CD4-positive, CD25-positive, alpha-beta regulatory T cell (primary cell): ENCODE data around the gene TAF11. TPM values are rescaled to one million over a fixed set of nuclear protein-coding genes. Genes with fewer than 3 reads are reported as not detected.
"Not testable (repeated sequence)": the region's sequence is repeated elsewhere in the genome, so short reads cannot be mapped to it uniquely, and the experiment has no call there.

Source experiments
- ATAC-seq, 2 donors: fragments of 150-1000 bp; cut with Tn5 transposase; one replicate each; pipeline ENCODE4 v1.10.0; 2021; ENCODE audit warnings: low read depth in 2 of 2, moderate number of reproducible peaks in 2 of 2, moderate library complexity in 1 of 2
- DNase-seq, 3 donors: peaks; one replicate each; pipeline versions ENCODE4 v3.0.0 to v3.0.0-alpha.2; 2012 to 2022; ENCODE audit warnings: mixed read lengths in 1 of 3
- H3K27ac ChIP-seq: one replicate; pipeline ENCODE4 v1.7.0; 2013; ENCODE audit warnings: mild to moderate bottlenecking, low read length; ENCODE audit not compliant: insufficient read depth, poor library complexity, severe bottlenecking
- H3K27me3 ChIP-seq: one replicate; pipeline ENCODE4 v1.7.0; 2013; ENCODE audit warnings: low read length; ENCODE audit not compliant: control insufficient read depth, insufficient read depth
- H3K36me3 ChIP-seq: one replicate; pipeline ENCODE4 v1.7.0; 2013; ENCODE audit warnings: mild to moderate bottlenecking, low read length, moderate library complexity; ENCODE audit not compliant: control insufficient read depth, insufficient read depth
- H3K4me1 ChIP-seq: 2 replicates; pipeline ENCODE4 v1.7.0; 2013; ENCODE audit warnings: mild to moderate bottlenecking, low read length; ENCODE audit not compliant: insufficient read depth, control insufficient read depth, poor library complexity, severe bottlenecking
- H3K4me3 ChIP-seq: one replicate; pipeline ENCODE4 v1.7.0; 2013; ENCODE audit warnings: low read depth, mild to moderate bottlenecking, low read length, moderate library complexity
- H3K9me3 ChIP-seq, 2 experiments: 1 replicate in 1 of 2; 2 replicates in 1 of 2; pipeline ENCODE4 v1.7.0; 2013; ENCODE audit warnings: low read length in 2 of 2, mild to moderate bottlenecking in 1 of 2, moderate library complexity in 1 of 2; ENCODE audit not compliant: control insufficient read depth in 2 of 2
- H3K27ac Mint-ChIP-seq, 3 donors: one replicate each; pipeline ENCODE4 v1.8.0; 2020 to 2022; ENCODE audit warnings: mild to moderate bottlenecking in 3 of 3, mixed read lengths in 3 of 3, moderate library complexity in 2 of 3
- H3K27me3 Mint-ChIP-seq: one replicate; pipeline ENCODE4 v1.8.0; 2022; ENCODE audit warnings: mild to moderate bottlenecking, mixed read lengths
- H3K36me3 Mint-ChIP-seq: one replicate; pipeline ENCODE4 v1.8.0; 2020; ENCODE audit warnings: mixed read lengths
- H3K4me1 Mint-ChIP-seq, 4 donors: one replicate each; pipeline ENCODE4 v1.8.0; 2020 to 2022; ENCODE audit warnings: mixed read lengths in 4 of 4, mild to moderate bottlenecking in 1 of 4
- H3K4me3 Mint-ChIP-seq, 4 donors: one replicate each; pipeline ENCODE4 v1.8.0; 2020 to 2022; ENCODE audit warnings: mild to moderate bottlenecking in 4 of 4, mixed read lengths in 4 of 4, moderate library complexity in 3 of 4
- H3K9me3 Mint-ChIP-seq, 7 donors: one replicate each; pipeline ENCODE4 v1.8.0; 2020 to 2022; ENCODE audit warnings: mixed read lengths in 7 of 7, mild to moderate bottlenecking in 3 of 7, moderate library complexity in 2 of 7
- polyA plus RNA-seq, 4 donors: library from polyadenylated mRNA; unstranded; fragments of 300-500 nt; fragmentation: Illumina TruSeq; gene quantifications; one replicate each; pipeline ENCODE4 v1.2.3, GENCODE V29; 2021
- total RNA-seq: library from RNA; stranded (reverse); gene quantifications from one replicate; pipeline ENCODE4 v1.2.3, GENCODE V29; 2022

TAF11 gene
- total RNA-seq (38.7 TPM), polyA plus RNA-seq (10 to 100 TPM; 16.3 to 39.1 (median 23.2) TPM)

- Histone ChIP-seq H3K27me3 (no peaks in the 10 kb centered on the region), H3K36me3 (peaks cover 11% of the 10 kb centered on the region), H3K27ac (peak within 1 kb of the TSS; percentile 95), H3K4me1 (peaks cover 37% of the 10 kb centered on the region), H3K4me3 (peak within 1 kb of the TSS; percentile 96), H3K9me3 (no peaks in the 10 kb centered on the region)
- ATAC-seq = peak; percentile 74 to 78
- Mint-ChIP-seq H3K4me1 (peaks cover 20 to 77% (median 56%) of the 10 kb centered on the region in 4 donors), H3K27me3 (peaks cover 7% of the 10 kb centered on the region), H3K36me3 (peaks cover 23% of the 10 kb centered on the region), H3K9me3 (no peaks in the 10 kb centered on the region), H3K27ac (peak within 1 kb of the TSS; percentile 100), H3K4me3 (peak within 1 kb of the TSS; percentile 95 to 99 (median 99))
- peak; percentile 85 to 95 (median 89) for DNase-seq
Observed at GRCh38 chr6:34887753-34888513, at the start of gene TAF11. TAF11 (minus strand) TSS chr6:34888042; CDS start chr6:34887957, 85 bp downstream.

GRCh38 chr6:34934516-34934915 is 46.7 kb upstream of the TAF11 start:
- no peaks in the 10 kb centered on the region for H3K9me3 Mint-ChIP-seq

GRCh38 chr6:34932202-34932601 is 44.4 kb upstream of the TAF11 start:
- not testable (repeated sequence) for H3K27ac ChIP-seq, DNase-seq, H3K36me3 ChIP-seq, H3K36me3 Mint-ChIP-seq, H3K27me3 ChIP-seq, H3K9me3 Mint-ChIP-seq, H3K27ac Mint-ChIP-seq, H3K4me1 ChIP-seq, H3K9me3 ChIP-seq, H3K27me3 Mint-ChIP-seq, H3K4me3 Mint-ChIP-seq, ATAC-seq, H3K4me3 ChIP-seq
- H3K4me1 Mint-ChIP-seq = peaks cover 0 to 12% (median 4%) of the 10 kb centered on the region in 4 donors

More at GRCh38 chr6:34934516-34934915, 46.7 kb upstream of the TAF11 start:
- Histone ChIP-seq H3K9me3 (no peaks in the 10 kb centered on the region), H3K36me3 (no peaks in the 10 kb centered on the region), H3K4me3 (no peak overlapping the region), H3K27me3 (no peaks in the 10 kb centered on the region), H3K4me1 (no peaks in the 10 kb centered on the region), H3K27ac (no peak overlapping the region)
- no peak for ATAC-seq
- Mint-ChIP-seq H3K4me3 (no peak overlapping the region), H3K27me3 (no peaks in the 10 kb centered on the region), H3K4me1 (peaks cover 1 to 15% (median 4%) of the 10 kb centered on the region in 4 donors), H3K27ac (no peak overlapping the region), H3K36me3 (peaks cover 4% of the 10 kb centered on the region)
- DNase-seq = no peak

GRCh38 chr6:34930221-34930620 is 42.4 kb upstream of the TAF11 start:
- DNase-seq = no peak
- no peak for ATAC-seq
- H3K27ac ChIP-seq = no peak overlapping the region
- H3K27me3 Mint-ChIP-seq = no peaks in the 10 kb centered on the region
- H3K4me3 ChIP-seq = no peak overlapping the region
- H3K36me3 ChIP-seq = no peaks in the 10 kb centered on the region
- no peaks in the 10 kb centered on the region for H3K27me3 ChIP-seq
- no peaks in the 10 kb centered on the region for H3K9me3 ChIP-seq
- H3K27ac Mint-ChIP-seq = peak overlapping the region in 1 of 3 donors; percentile 15
- H3K4me3 Mint-ChIP-seq = no peak overlapping the region
- peaks cover 4% of the 10 kb centered on the region for H3K36me3 Mint-ChIP-seq
- H3K4me1 Mint-ChIP-seq = peaks cover 0 to 15% (median 4%) of the 10 kb centered on the region in 4 donors
- H3K9me3 Mint-ChIP-seq = no peaks in the 10 kb centered on the region
- H3K4me1 ChIP-seq = no peaks in the 10 kb centered on the region

GRCh38 chr6:34929241-34929978 is 41.6 kb upstream of the TAF11 start:
- Mint-ChIP-seq H3K9me3 (no peaks in the 10 kb centered on the region), H3K4me1 (peaks cover 0 to 10% (median 4%) of the 10 kb centered on the region in 4 donors), H3K27ac (no peak overlapping the region), H3K36me3 (peaks cover under 1% of the 10 kb centered on the region), H3K27me3 (no peaks in the 10 kb centered on the region), H3K4me3 (no peak overlapping the region)
- ATAC-seq (no peak), DNase-seq (no peak)
- H3K27ac ChIP-seq = no peak overlapping the region
- H3K4me1 ChIP-seq = no peaks in the 10 kb centered on the region
- no peaks in the 10 kb centered on the region for H3K9me3 ChIP-seq
- no peaks in the 10 kb centered on the region for H3K36me3 ChIP-seq
- H3K27me3 ChIP-seq = no peaks in the 10 kb centered on the region
- H3K4me3 ChIP-seq = no peak overlapping the region

GRCh38 chr6:34928695-34929094 is 40.9 kb upstream of the TAF11 start:
- Mint-ChIP-seq H3K9me3 (no peaks in the 10 kb centered on the region), H3K36me3 (no peaks in the 10 kb centered on the region), H3K27me3 (no peaks in the 10 kb centered on the region), H3K4me1 (peaks cover 0 to 8% (median 4%) of the 10 kb centered on the region in 4 donors), H3K4me3 (no peak overlapping the region), H3K27ac (no peak overlapping the region)
- no peak for DNase-seq
- Histone ChIP-seq H3K27me3 (no peaks in the 10 kb centered on the region), H3K36me3 (no peaks in the 10 kb centered on the region), H3K9me3 (no peaks in the 10 kb centered on the region), H3K27ac (no peak overlapping the region), H3K4me1 (no peaks in the 10 kb centered on the region), H3K4me3 (no peak overlapping the region)
- no peak for ATAC-seq

- no peak overlapping the region for H3K4me3 ChIP-seq
- no peaks in the 10 kb centered on the region for H3K36me3 ChIP-seq
- H3K4me1 Mint-ChIP-seq = peaks cover 0 to 8% (median 4%) of the 10 kb centered on the region in 4 donors
- no peaks in the 10 kb centered on the region for H3K9me3 Mint-ChIP-seq
- no peak overlapping the region for H3K4me3 Mint-ChIP-seq
- no peaks in the 10 kb centered on the region for H3K27me3 Mint-ChIP-seq
- no peaks in the 10 kb centered on the region for H3K9me3 ChIP-seq
- no peaks in the 10 kb centered on the region for H3K27me3 ChIP-seq
- H3K36me3 Mint-ChIP-seq = no peaks in the 10 kb centered on the region
- H3K27ac ChIP-seq = no peak overlapping the region
- H3K27ac Mint-ChIP-seq = no peak overlapping the region
- ATAC-seq (no peak), DNase-seq (no peak)
- H3K4me1 ChIP-seq = no peaks in the 10 kb centered on the region
Observed at GRCh38 chr6:34928220-34928619, 40.4 kb upstream of the TAF11 start.
